HG02884 (cell line): ENCODE results near the gene DUSP10.

Experiments used
- ATAC-seq: cut with Tn5 transposase; IDR thresholded peaks from one replicate; pipeline ENCODE4 v1.9.1; 2021; ENCODE audit warnings: mild to moderate bottlenecking, moderate library complexity; ENCODE audit not compliant: unreplicated experiment

DUSP10 gene

GRCh38 chr1:221664253-221664652 lies 77.6 kb downstream of the DUSP10 start:
- no peak for ATAC-seq

GRCh38 chr1:221663321-221663720 lies 78.6 kb downstream of the DUSP10 start:
- ATAC-seq, result no peak

DNA sequence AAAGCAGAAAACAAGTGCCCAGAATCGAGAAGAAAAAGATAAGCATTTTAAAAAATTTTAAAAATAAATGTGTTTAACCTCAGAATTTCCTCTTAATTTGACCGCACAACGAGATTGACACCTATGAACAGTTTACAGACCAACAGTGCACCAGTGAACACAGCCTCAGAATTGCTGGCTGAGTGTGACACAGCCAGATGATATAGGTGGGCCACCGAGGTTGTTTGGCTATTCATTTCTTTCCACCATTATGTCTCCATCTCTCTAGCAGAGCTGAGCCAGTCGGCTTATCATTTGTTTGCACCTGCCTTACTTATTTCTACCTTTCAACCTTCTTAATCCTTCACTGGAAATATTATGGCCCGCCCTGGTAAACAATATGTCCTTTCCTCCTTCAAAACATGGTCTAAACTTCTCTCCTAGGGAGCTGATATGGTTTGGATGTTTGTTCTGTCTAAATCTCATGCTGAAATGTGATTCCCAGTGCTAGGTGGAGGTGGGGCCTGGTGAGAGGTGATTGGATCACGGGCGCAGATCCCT lies 86.1 kb downstream of the DUSP10 start:
- ATAC-seq, result no peak
